ENCODE results near the gene TIMM13.

Gene TIMM13

DNA sequence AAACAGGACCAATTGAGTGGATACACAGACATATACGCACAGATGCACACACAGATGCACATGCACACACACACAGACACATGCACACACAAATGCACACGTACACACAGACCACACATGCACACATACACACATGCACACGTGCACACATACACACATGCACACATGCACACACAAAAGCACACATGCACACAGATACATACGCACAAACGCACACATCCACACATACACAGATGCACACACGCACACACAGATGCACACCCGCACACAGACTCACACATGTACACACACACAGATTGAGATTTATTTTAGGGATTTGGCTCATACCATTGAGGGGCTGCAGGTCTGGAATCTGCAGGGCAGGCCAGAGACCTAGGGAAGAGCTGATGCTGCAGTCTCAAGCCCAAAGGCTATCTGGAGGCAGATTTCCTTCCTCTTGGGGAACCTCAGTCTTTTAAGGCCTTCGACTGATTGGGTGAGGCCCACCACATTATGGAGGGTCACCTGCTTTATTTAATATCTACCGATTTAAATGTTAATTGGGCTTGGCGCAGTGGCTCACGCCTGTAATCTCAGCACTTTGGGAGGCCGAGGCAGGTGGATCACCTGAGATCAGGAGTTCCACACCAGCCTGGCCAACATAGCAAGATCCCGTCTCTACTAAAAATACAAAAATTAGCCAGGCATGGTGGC, 44.7 kb downstream of the TIMM13 start:
- DNase-seq (ENCODE audit: low read depth in 3 of 3): no peak

- no peak for DNase-seq (ENCODE audit: low read depth in 3 of 3)
Measured at GRCh38 chr19:2381148-2381820, 46.1 kb downstream of the TIMM13 start.

DNA sequence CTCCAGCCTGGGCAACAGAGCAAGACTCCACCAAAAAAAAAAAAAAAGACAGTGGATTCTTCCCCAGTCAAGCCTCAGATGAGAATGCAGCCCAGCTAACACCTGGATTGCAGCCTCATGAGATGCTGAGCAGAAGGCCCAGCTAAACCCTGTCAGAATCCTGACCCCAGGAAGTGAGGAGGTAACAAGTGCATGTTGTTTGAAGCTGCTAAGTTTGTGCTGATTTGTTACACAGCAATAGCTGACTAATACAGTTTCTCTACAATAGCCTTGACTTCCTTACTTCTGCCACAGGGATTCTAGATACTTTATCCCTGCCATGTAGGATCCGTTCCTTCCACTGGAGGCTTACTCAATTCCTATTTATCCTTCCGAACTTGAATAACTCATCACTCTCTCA, 46.8 kb downstream of the TIMM13 start:
- no peak for DNase-seq (ENCODE audit: low read depth in 3 of 3)

- no peak for DNase-seq (ENCODE audit: low read depth in 3 of 3)
Measured at GRCh38 chr19:2376784-2377519, 50.4 kb downstream of the TIMM13 start.

All from stimulated activated CD4-positive, alpha-beta T cell treated with anti-CD3 and anti-CD28 coated beads, TNF-alpha, amount 100 ng/mL, for 24 hours (primary cell).